ENCODE measurements around the gene NOP53.
"Not testable (repeated sequence)": the region's sequence is repeated elsewhere in the genome, so short reads cannot be mapped to it uniquely, and the experiment has no call there.

Gene NOP53

GRCh38 chr19:47728295-47728694 lies 17.1 kb upstream of the NOP53 start:
- Mint-ChIP-seq H3K27me3 (peaks cover 31% of the 10 kb centered on the region), H3K9me3 (peaks cover 11% of the 10 kb centered on the region)
- not testable (repeated sequence) for H3K4me3 Mint-ChIP-seq

DNA sequence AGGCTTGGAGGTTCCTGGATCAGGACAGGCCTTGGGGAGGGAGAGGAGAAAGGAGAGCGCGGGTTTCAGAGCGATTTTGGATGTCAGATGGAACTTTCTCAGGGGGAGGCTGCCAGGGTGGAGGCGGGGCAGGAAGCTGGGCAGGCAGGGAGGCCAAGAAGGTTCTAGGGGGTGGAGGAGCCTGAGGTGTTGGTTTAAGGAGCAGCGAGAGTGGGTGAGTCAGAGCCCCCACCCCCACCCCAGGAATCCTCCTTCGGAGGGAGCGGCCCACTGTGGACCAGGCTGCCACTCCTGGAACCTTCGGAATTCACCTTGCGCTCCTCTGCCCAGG lies 15.9 kb upstream of the NOP53 start:
- Mint-ChIP-seq H3K9me3 (peaks cover 11% of the 10 kb centered on the region), H3K4me3 (peak overlapping the region; percentile 5), H3K4me1 (ENCODE audit: low read depth) (peaks cover 32% of the 10 kb centered on the region), H3K36me3 (ENCODE audit: low read depth) (no peaks in the 10 kb centered on the region), H3K27ac (no peak overlapping the region), H3K27me3 (peaks cover 36% of the 10 kb centered on the region)
- intact Hi-C loops (cut with micrococcal nuclease): no loop called here

More at GRCh38 chr19:47728295-47728694, 17.1 kb upstream of the NOP53 start:
- H3K36me3 Mint-ChIP-seq (ENCODE audit: low read depth); H3K27ac Mint-ChIP-seq; intact Hi-C loops (cut with micrococcal nuclease): not testable (repeated sequence)
- H3K4me1 Mint-ChIP-seq (ENCODE audit: low read depth): peaks cover 32% of the 10 kb centered on the region

DNA sequence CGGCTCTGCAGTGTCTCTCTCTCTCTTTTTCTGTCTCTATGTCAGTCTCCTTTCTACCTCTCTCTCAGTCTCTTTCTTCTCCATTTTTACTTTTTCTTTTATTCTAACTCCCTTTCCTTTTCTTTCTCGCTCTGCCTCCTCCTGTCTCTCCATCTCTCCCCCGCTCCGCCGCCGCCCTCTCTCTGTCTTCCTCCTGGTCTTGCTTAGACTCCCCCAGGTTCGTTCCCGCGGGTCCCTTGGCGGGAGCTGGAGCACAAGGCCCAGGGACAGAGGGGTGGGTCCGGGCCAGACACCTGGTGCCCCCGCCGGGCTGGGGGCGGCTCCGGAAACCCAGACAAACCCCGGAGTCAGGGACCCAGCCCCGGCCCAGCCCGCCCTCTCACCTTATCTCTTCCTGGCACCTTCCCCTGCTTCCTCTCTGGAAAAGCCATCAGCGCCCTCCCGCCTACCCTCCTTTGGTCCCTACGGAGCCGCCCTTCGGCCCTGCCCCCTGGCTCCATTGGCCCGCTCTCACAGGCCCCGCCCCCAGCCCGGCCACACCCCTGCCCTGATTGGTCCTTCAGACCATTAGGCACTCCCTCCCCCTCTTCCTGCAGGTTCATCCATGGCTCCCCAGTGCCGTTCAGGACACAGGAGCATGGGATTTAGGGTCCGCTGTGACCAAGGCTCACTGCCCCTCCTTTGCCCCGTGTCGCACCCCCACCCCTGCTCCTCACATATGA lies 15.4 kb upstream of the NOP53 start:
- H3K27ac Mint-ChIP-seq: no peak overlapping the region

DNA sequence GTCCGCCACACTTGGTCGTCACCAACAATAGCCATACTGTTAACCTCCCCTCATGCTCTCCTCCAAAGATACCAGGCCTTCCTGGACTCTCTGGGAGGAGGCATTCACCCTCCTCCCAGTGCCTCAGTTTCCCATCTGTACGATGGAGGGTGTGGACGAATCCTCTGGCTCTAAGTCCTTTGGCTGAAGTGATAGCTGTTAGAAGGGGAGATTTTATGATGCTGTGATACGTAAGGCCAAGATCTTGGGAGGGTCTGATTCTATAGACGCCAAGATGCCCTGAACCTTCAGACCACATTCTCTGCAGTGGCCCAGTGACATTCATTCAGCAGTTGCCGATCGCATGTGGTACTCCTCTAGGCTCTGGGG lies 14.8 kb upstream of the NOP53 start:
- H3K4me3 Mint-ChIP-seq: no peak overlapping the region
- H3K27ac Mint-ChIP-seq: no peak overlapping the region
- no peaks in the 10 kb centered on the region for H3K36me3 Mint-ChIP-seq (ENCODE audit: low read depth)
- peaks cover 11% of the 10 kb centered on the region for H3K9me3 Mint-ChIP-seq
- H3K27me3 Mint-ChIP-seq: peaks cover 38% of the 10 kb centered on the region
- H3K4me1 Mint-ChIP-seq (ENCODE audit: low read depth): peaks cover 32% of the 10 kb centered on the region
- intact Hi-C loops (cut with micrococcal nuclease): no loop called here

More for the DNA sequence above, 15.4 kb upstream of the NOP53 start:
- H3K4me1 Mint-ChIP-seq (ENCODE audit: low read depth): peaks cover 32% of the 10 kb centered on the region
- intact Hi-C loops (cut with micrococcal nuclease): no loop called here
- peaks cover 36% of the 10 kb centered on the region for H3K27me3 Mint-ChIP-seq
- peak overlapping the region; percentile 14 for H3K4me3 Mint-ChIP-seq
- H3K9me3 Mint-ChIP-seq: peaks cover 11% of the 10 kb centered on the region
- no peaks in the 10 kb centered on the region for H3K36me3 Mint-ChIP-seq (ENCODE audit: low read depth)

DNA sequence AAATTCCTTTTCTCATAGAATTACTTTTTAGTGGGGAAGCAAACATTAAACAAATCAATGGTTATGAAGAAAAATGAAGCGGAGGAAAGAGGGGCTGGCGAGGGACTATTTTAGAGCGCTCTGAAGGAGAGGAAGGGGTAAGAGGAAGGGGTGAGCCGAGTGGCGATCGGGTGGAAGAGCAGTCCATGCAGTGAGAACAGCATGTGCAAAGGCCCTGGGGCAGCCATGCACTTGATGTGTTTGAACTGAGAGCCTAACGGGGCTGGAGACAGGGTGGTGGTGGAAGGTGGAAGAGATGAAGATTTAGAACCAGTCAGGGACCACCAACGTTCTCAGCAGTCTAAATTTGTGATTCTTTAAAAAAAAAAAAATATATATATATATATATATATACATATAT lies 14.4 kb upstream of the NOP53 start:
- intact Hi-C loops (cut with micrococcal nuclease): no loop called here
- no peak overlapping the region for H3K4me3 Mint-ChIP-seq
- H3K9me3 Mint-ChIP-seq: peaks cover 11% of the 10 kb centered on the region

DNA sequence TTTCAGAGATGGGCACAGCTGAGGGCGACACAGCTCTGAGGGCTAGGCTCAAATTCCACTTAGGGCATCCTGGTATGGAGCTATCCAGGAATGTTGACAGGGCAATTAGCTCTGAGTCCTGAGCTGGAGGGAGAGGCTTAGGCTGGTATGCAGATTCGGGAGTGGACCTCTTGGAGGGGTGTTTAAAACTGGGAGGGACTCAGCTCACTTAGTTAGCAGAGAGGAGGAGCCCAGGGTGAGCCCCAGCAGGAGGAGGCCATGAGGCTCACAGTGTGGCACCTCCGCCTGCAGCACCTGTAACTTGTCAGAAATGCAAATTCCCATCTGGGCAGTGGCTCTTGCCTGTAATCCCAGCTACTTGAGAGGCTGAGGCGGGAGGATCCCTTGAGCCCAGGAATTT lies 10.2 kb upstream of the NOP53 start:
- no peak overlapping the region for H3K27ac Mint-ChIP-seq
- peaks cover 2% of the 10 kb centered on the region for H3K4me1 Mint-ChIP-seq (ENCODE audit: low read depth)
- H3K9me3 Mint-ChIP-seq: no peaks in the 10 kb centered on the region
- no peak overlapping the region for H3K4me3 Mint-ChIP-seq
- H3K27me3 Mint-ChIP-seq: peaks cover 23% of the 10 kb centered on the region
- intact Hi-C loops (cut with micrococcal nuclease): no loop called here
- no peaks in the 10 kb centered on the region for H3K36me3 Mint-ChIP-seq (ENCODE audit: low read depth)

More for the DNA sequence above, 14.4 kb upstream of the NOP53 start:
- Mint-ChIP-seq H3K4me1 (ENCODE audit: low read depth) (peaks cover 32% of the 10 kb centered on the region), H3K27ac (no peak overlapping the region), H3K27me3 (peaks cover 38% of the 10 kb centered on the region), H3K36me3 (ENCODE audit: low read depth) (no peaks in the 10 kb centered on the region)

- peak overlapping the region; percentile 47 for H3K27ac Mint-ChIP-seq
- no peaks in the 10 kb centered on the region for H3K9me3 Mint-ChIP-seq
- no peak overlapping the region for H3K4me3 Mint-ChIP-seq
- peaks cover 5% of the 10 kb centered on the region for H3K36me3 Mint-ChIP-seq (ENCODE audit: low read depth)
- H3K4me1 Mint-ChIP-seq (ENCODE audit: low read depth): peaks cover 18% of the 10 kb centered on the region
- intact Hi-C loops (cut with micrococcal nuclease): no loop called here
- H3K27me3 Mint-ChIP-seq: peaks cover 12% of the 10 kb centered on the region
Measured at GRCh38 chr19:47740866-47741519, 4.4 kb upstream of the NOP53 start.

DNA sequence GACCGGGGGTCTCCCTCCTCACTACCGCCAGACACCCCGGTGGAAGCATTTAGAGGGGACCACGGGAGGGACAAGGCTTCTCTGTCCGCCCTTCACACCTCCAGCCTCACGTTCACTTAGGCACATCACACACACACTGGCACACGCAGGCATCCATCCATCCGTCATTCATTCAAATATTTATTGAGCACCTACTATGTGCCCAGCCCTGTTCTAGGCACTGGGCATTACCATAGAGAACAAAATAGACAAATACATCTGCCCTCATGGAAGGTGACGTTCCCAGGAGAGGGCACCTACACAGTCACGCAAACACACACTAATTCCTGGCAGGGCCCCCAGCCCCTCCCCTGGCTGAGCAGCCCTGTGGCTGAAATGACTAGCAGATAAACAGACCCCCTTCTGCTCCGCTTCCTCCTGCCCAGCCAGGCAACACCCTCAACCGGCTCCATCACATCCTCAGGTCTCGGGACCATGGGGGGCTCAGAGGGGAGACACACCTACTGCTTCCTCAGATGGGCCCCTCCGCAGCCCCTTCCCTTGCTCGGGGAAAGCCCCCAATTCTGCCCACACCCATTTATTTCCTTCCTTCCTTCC lies 3.7 kb upstream of the NOP53 start:
- no peaks in the 10 kb centered on the region for H3K9me3 Mint-ChIP-seq
- H3K27ac Mint-ChIP-seq: peak overlapping the region; percentile 38
- peaks cover 24% of the 10 kb centered on the region for H3K4me1 Mint-ChIP-seq (ENCODE audit: low read depth)
- H3K27me3 Mint-ChIP-seq: peaks cover 9% of the 10 kb centered on the region
- peaks cover 9% of the 10 kb centered on the region for H3K36me3 Mint-ChIP-seq (ENCODE audit: low read depth)
- intact Hi-C loops (cut with micrococcal nuclease): no loop called here
- H3K4me3 Mint-ChIP-seq: no peak overlapping the region

- intact Hi-C loops (cut with micrococcal nuclease): loop anchor here (1.0 kb wide), 1 partner anchor 29 kb away; the partner anchor contains the start of gene EHD2
- Mint-ChIP-seq H3K4me1 (ENCODE audit: low read depth) (peaks cover 28% of the 10 kb centered on the region), H3K9me3 (no peaks in the 10 kb centered on the region), H3K27ac (peak overlapping the region; percentile 83), H3K27me3 (peaks cover 9% of the 10 kb centered on the region), H3K36me3 (ENCODE audit: low read depth) (peaks cover 18% of the 10 kb centered on the region), H3K4me3 (peak overlapping the region; percentile 80)
Measured at GRCh38 chr19:47742634-47743033, 2.7 kb upstream of the NOP53 start.

GRCh38 chr19:47746129-47746528 lies 783 bp downstream of the NOP53 start:
- H3K4me1 Mint-ChIP-seq (ENCODE audit: low read depth): peaks cover 39% of the 10 kb centered on the region
- H3K36me3 Mint-ChIP-seq (ENCODE audit: low read depth): peaks cover 53% of the 10 kb centered on the region
- intact Hi-C loops (cut with micrococcal nuclease); H3K27me3 Mint-ChIP-seq; H3K27ac Mint-ChIP-seq; H3K9me3 Mint-ChIP-seq: not testable (repeated sequence)
- H3K4me3 Mint-ChIP-seq: peak overlapping the region; percentile 97

DNA sequence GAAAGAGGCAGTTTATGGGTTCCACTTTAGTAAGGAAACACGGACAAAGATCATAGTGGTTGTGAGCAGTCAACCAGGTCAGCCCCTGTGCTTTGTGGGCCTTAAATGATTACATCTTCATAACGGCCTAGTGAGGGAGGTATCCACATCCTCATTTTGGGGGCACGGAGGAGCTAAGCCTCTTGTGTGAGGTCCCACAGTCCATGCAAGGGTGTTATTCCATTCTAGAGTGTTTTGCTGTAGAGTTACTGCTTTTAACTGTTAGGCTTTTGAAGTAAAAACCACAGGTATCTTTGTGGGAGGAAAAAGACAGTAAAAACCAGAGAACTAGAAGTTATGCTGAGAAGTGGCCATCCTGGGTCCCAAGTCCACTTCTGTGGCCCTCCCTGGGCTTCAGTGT lies 4.0 kb downstream of the NOP53 start:
- H3K27me3 Mint-ChIP-seq: no peaks in the 10 kb centered on the region
- H3K9me3 Mint-ChIP-seq: no peaks in the 10 kb centered on the region
- H3K4me3 Mint-ChIP-seq: no peak overlapping the region
- intact Hi-C loops (cut with micrococcal nuclease): no loop called here
- peaks cover 21% of the 10 kb centered on the region for H3K4me1 Mint-ChIP-seq (ENCODE audit: low read depth)
- H3K27ac Mint-ChIP-seq: no peak overlapping the region
- peaks cover 85% of the 10 kb centered on the region for H3K36me3 Mint-ChIP-seq (ENCODE audit: low read depth)

GRCh38 chr19:47750752-47751151 lies 5.4 kb downstream of the NOP53 start:
- peaks cover 21% of the 10 kb centered on the region for H3K4me1 Mint-ChIP-seq (ENCODE audit: low read depth)
- no peaks in the 10 kb centered on the region for H3K27me3 Mint-ChIP-seq
- no peaks in the 10 kb centered on the region for H3K9me3 Mint-ChIP-seq
- H3K4me3 Mint-ChIP-seq: no peak overlapping the region
- H3K27ac Mint-ChIP-seq: no peak overlapping the region
- peaks cover 93% of the 10 kb centered on the region for H3K36me3 Mint-ChIP-seq (ENCODE audit: low read depth)
- intact Hi-C loops (cut with micrococcal nuclease): no loop called here

DNA sequence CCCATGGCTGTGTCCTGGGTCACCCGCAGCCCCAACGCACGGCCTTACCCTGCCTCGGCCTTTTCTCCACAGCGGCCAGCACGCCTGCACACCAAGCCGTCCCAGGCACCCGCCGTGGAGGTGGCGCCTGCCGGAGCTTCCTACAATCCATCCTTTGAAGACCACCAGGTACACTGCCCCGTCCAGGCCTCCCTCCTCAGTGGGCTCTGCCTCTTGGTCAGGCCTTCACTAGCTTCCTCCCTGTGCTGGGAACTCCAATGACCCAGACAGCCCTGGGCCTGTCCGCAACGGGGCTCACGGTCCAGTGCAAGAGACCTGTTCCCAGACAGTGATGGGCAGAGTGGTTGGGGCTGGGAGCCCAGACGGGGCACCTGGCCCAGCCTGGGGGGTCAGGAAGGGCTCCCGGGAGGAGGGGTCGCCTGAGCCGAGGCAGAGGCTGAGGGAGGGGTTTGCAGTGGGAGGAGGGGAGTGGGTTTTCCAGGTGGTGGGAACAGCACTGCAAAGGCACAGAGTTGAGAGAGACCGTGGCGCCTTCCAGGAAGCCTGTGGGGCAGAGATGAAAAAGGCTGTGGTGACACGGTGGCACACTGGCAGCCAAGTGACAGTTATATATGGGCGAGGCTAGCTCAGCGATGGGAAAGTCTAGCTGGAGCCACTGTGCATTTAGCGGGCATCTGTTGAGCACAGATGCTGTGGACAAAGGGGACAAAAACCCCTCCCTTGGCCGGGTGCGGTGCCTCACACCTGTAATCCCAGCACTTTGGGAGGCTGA lies 7.3 kb downstream of the NOP53 start:
- no peaks in the 10 kb centered on the region for H3K27me3 Mint-ChIP-seq
- intact Hi-C loops (cut with micrococcal nuclease): no loop called here
- no peaks in the 10 kb centered on the region for H3K9me3 Mint-ChIP-seq
- no peak overlapping the region for H3K27ac Mint-ChIP-seq
- no peak overlapping the region for H3K4me3 Mint-ChIP-seq
- H3K4me1 Mint-ChIP-seq (ENCODE audit: low read depth): peaks cover 11% of the 10 kb centered on the region
- peaks cover 100% of the 10 kb centered on the region for H3K36me3 Mint-ChIP-seq (ENCODE audit: low read depth)

Data from dendritic cell treated with granulocyte-macrophage colony-stimulating factor and Interleukin-4, amounts not matched to agents 40 ng/mL and 50 ng/mL, for 4 days (primary cell).